HepG2 (cell line): ENCODE data around the gene GSTA1. TPM values are rescaled to one million over a fixed set of nuclear protein-coding genes. Genes with fewer than 3 reads are reported as not detected.

ENCODE experiments used
- ELF4 ChIP-seq: sonication (generic); formaldehyde crosslinking; IDR thresholded peaks from 2 replicates; pipeline ENCODE4 v1.5.0; 2020; ENCODE audit warnings: missing genetic modification reagents, mild to moderate bottlenecking, moderate library complexity, borderline replicate concordance
- EZH2 ChIP-seq: conservative IDR thresholded peaks from 2 replicates; pipeline ENCODE4 v1.6.1; 2012; ENCODE audit warnings: mild to moderate bottlenecking, low read depth, low read length, moderate library complexity
- GABPB1 ChIP-seq: IDR thresholded peaks from 2 replicates; pipeline ENCODE4 v1.6.1; 2016; ENCODE audit warnings: mild to moderate bottlenecking, missing genetic modification reagents, moderate library complexity, missing compliant biosample characterization
- IKZF1 ChIP-seq: fragments of 450-650 bp; IDR thresholded peaks from 2 replicates; pipeline ENCODE4 v1.7.1; 2016
- LBX2 ChIP-seq: sonication (generic); formaldehyde crosslinking; IDR thresholded peaks from 2 replicates; pipeline ENCODE4 v1.5.0; 2020; ENCODE audit warnings: missing genetic modification reagents, mild to moderate bottlenecking, borderline replicate concordance
- MLLT10 ChIP-seq: sonication (generic); formaldehyde crosslinking; IDR thresholded peaks from 2 replicates; pipeline ENCODE4 v1.4.0; 2020; ENCODE audit warnings: missing genetic modification reagents
- NBN ChIP-seq: fragments of 450-650 bp; conservative IDR thresholded peaks from 2 replicates; pipeline ENCODE4 v1.6.1; 2017
- NCOA1 ChIP-seq: sonication (generic); formaldehyde crosslinking; IDR thresholded peaks from 2 replicates; pipeline ENCODE4 v1.9.0; 2021; ENCODE audit warnings: missing genetic modification reagents
- NR2C2 ChIP-seq: sonication (generic); formaldehyde crosslinking; IDR thresholded peaks from 2 replicates; pipeline ENCODE4 v1.4.0; 2020; ENCODE audit warnings: missing genetic modification reagents, mild to moderate bottlenecking, moderate library complexity, borderline replicate concordance
- PREB ChIP-seq: sonication (generic); formaldehyde crosslinking; IDR thresholded peaks from 2 replicates; pipeline ENCODE4 v1.4.0; 2020; ENCODE audit warnings: missing genetic modification reagents
- RERE ChIP-seq: IDR thresholded peaks from 2 replicates; pipeline ENCODE4 v1.6.1; 2016; ENCODE audit warnings: low read depth, missing genetic modification reagents, missing compliant biosample characterization
- TCF7 ChIP-seq: sonication (generic); IDR thresholded peaks from 2 replicates; pipeline ENCODE4 v1.6.1; 2016; ENCODE audit warnings: antibody characterized with exemption, low read depth
- ZBTB14 ChIP-seq: sonication (generic); formaldehyde crosslinking; IDR thresholded peaks from 2 replicates; pipeline ENCODE4 v1.4.0; 2020; ENCODE audit warnings: missing genetic modification reagents
- ZKSCAN8 ChIP-seq: IDR thresholded peaks from 2 replicates; pipeline ENCODE4 v1.6.1; 2016; ENCODE audit warnings: borderline replicate concordance, missing genetic modification reagents, missing compliant biosample characterization
- ZNF121 ChIP-seq: sonication (generic); formaldehyde crosslinking; IDR thresholded peaks from 2 replicates; pipeline ENCODE4 v1.5.0; 2020; ENCODE audit warnings: mild to moderate bottlenecking, missing genetic modification reagents
- ZNF138 ChIP-seq: sonication (generic); formaldehyde crosslinking; IDR thresholded peaks from 2 replicates; pipeline ENCODE4 v1.5.0; 2020; ENCODE audit warnings: mild to moderate bottlenecking, low read depth, missing genetic modification reagents
- ZNF17 ChIP-seq: sonication (generic); formaldehyde crosslinking; IDR thresholded peaks from 2 replicates; pipeline ENCODE4 v1.5.0; 2020; ENCODE audit warnings: mild to moderate bottlenecking, missing genetic modification reagents
- ZNF296 ChIP-seq: sonication (generic); formaldehyde crosslinking; conservative IDR thresholded peaks from 2 replicates; pipeline ENCODE4 v1.5.0; 2020; ENCODE audit warnings: mild to moderate bottlenecking, missing genetic modification reagents
- ZNF770 ChIP-seq: sonication (generic); formaldehyde crosslinking; IDR thresholded peaks from 2 replicates; pipeline ENCODE4 v1.5.0; 2020; ENCODE audit warnings: mild to moderate bottlenecking, missing genetic modification reagents
- polyA plus RNA-seq, 8 experiments: library from polyadenylated mRNA; depleted of rRNA in 3 of 8; stranded (reverse) in 7 of 8; unstranded in 1 of 8; fragments of >200 nt; fragmentation: Illumina TruSeq in 4 of 8; extraction: Trizol in 4 of 8; gene quantifications; 2 replicates each; pipeline versions ENCODE4 v1.2.1 to v1.2.3, GENCODE V29; 2011 to 2016; ENCODE audit warnings: low read depth in 4 of 8, missing spikeins in 1 of 8, mixed read lengths in 1 of 8; ENCODE audit not compliant: insufficient read depth in 1 of 8
- total RNA-seq, 5 experiments: library from RNA; depleted of rRNA; stranded (reverse); fragments of >200 nt; fragmentation: Illumina TruSeq; extraction: Trizol; gene quantifications; 2 replicates each; pipeline ENCODE4 v1.2.3, GENCODE V29; 2016; ENCODE audit warnings: low read depth in 1 of 5

GSTA1 gene
- total and polyA plus RNA-seq, 2 of the 13 experiments (the other 11 are each of a cell fraction or from before 2014, with no cell fraction given), result 6.2 to 282 TPM

- no peak for TF ChIP-seq ELF4 (CRISPR knock-in tag)
- no peak for TF ChIP-seq IKZF1
- no peak for TF ChIP-seq ZNF770 (CRISPR knock-in tag)
- TF ChIP-seq RERE (CRISPR knock-in tag), result no peak
- TF ChIP-seq PREB (CRISPR knock-in tag), result no peak
- TF ChIP-seq ZNF121 (CRISPR knock-in tag), result no peak
- TF ChIP-seq GABPB1 (CRISPR knock-in tag), result peak; percentile 37; the same call in 1 of the 2 replicates
- no peak for TF ChIP-seq TCF7
- no peak for TF ChIP-seq ZKSCAN8 (CRISPR knock-in tag)
- no peak for TF ChIP-seq EZH2
- TF ChIP-seq NR2C2 (CRISPR knock-in tag), result peak; percentile 35; the same call in 1 of the 2 replicates
- TF ChIP-seq NCOA1, result no peak
- no peak for TF ChIP-seq ZNF138
- TF ChIP-seq ZNF296 (CRISPR knock-in tag), result 0 out of 2 replicates have a peak, but pooled peaks have one; percentile 19
- no peak for TF ChIP-seq MLLT10 (CRISPR knock-in tag)
- TF ChIP-seq ZNF17 (CRISPR knock-in tag), result no peak
- TF ChIP-seq ZBTB14 (CRISPR knock-in tag), result no peak
- no peak for TF ChIP-seq NBN
- TF ChIP-seq LBX2 (CRISPR knock-in tag), result no peak
Measured at GRCh38 chr6:52839124-52840055, 35.8 kb upstream of the GSTA1 start (continued).
